Hindlimb muscle (tissue), 1 donor: ENCODE results near the gene OR2AT4. TPM values are rescaled to one million over a fixed set of nuclear protein-coding genes. Genes with fewer than 3 reads are reported as not detected.
"Not testable (repeated sequence)": the region's sequence is repeated elsewhere in the genome, so short reads cannot be mapped to it uniquely, and the experiment has no call there.

Experiments
- DNase-seq: peaks from one replicate; pipeline ENCODE4 v3.0.0-alpha.2; 2013
- polyA plus RNA-seq: library from polyadenylated mRNA; unstranded; fragments of 120-200 nt; gene quantifications from one replicate; pipeline ENCODE4 v1.2.1, GENCODE V29; 2013; ENCODE audit not compliant: insufficient read length

Gene OR2AT4
- polyA plus RNA-seq, 1 donor, result 0.06 TPM

GRCh38 chr11:75101424-75102128 lies 4.9 kb upstream of the OR2AT4 start:
- no peak for DNase-seq

GRCh38 chr11:75100314-75100713 lies 3.6 kb upstream of the OR2AT4 start:
- DNase-seq, result no peak

DNA sequence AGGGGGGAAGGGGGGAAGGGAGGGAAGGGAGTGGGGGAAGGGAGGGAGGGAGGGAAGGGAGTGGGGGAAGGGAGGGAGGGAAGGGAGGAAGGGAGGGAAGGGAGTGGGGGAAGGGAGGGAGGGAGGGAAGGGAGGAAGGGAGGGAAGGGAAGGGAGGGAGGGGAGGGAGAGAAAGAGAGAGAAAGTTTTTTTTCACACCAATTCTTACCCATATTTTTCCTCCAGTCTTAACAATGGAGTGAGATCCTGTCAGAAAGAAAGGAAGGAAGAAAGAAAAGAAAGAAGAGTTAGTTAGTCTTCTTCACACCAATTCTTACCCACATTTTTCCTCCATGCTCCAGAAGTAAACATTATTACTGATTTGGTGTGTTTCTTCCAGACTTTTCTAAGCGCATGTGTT lies 3.0 kb upstream of the OR2AT4 start:
- no peak for DNase-seq

DNA sequence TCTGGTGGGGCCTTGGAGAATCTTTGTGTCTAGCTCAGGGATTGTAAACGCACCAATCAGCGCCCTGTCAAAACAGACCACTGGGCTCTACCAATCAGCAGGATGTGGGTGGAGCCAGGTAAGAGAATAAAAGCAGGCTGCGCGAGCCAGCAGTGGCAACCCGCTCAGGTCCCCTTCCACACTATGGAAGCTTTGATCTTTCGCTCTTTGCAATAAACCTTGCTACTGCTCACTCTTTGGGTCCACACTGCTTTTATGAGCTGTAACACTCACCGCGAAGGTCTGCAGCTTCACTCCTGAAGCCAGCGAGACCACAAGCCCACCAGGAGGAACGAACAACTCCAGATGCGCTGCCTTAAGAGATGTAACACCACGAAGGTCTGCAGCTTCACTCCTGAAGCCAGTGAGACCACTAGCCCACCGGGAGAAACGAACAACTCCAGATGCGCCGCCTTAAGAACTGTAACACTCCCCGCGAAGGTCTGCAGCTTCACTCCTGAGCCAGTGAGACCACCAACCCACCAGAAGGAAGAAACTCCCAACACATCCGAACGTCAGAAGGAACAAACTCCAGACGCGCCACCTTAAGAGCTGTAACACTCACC lies 2.3 kb upstream of the OR2AT4 start:
- not testable (repeated sequence) for DNase-seq

- not testable (repeated sequence) for DNase-seq
These were observed 1.5 kb upstream of the OR2AT4 start for GRCh38 chr11:75098181-75098580.

DNA sequence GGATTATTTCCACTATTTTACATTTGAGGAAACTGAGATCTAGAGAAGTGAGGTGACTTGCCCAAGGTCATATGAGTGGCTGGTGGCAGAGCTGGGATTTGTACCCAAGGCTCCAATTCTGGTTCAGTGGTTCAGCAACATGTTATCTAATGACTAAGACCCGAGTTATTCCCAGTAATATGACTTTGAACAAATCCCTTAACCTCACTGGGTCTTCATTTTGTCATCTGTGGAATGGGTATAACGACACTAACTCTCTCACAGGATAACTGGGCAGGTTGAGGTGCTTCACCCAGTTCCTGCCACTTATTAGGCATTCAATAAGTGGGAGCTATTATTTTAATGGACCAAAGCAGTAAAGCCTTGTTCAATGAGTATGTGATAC lies 489 bp upstream of the OR2AT4 start:
- DNase-seq, result no peak

DNA sequence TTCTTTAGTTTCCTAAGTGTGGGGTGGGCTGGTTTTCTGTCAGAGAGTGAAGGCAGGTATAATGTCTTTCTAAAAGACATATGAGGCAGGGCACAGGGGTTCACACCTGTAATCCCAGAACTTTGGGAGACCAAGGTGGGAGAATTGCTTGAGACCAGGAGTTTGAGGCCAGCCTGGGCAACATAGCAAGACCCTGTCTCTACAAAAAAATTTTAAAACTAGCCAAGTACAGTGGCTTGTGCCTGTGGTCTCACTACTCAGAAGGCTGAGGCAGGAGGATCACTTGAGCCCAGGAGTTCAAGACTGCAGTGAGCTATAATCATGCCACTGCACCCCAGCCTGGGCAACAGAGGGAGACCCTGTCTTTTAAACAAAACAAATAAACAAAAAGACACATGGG lies 2.3 kb downstream of the OR2AT4 start:
- DNase-seq, result not testable (repeated sequence)

DNA sequence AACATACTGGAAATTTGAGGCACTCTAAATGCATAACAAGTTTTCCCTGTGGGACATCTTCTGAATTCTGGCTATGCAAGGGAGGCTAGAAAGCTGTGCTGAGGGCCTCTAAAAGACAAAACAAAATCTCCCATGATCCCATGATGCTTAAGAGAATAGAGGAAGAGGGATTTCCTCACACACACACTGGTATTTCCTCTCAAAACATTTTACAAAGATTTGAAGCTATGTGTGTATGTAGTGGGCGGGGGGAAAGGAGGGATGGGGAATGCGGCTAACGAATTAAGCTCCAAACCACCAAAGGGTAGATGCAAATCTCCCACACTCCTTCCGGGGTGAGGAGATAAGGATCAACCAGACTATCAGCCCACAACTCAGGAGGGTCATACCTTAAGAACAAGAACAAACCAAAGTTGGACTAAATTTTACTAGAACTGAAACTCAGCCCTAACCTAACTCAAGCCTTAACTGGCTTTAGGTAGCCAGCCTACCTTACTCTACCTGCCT lies 6.0 kb downstream of the OR2AT4 start:
- no peak for DNase-seq

- DNase-seq, result no peak
These were observed 9.1 kb downstream of the OR2AT4 start for GRCh38 chr11:75087319-75088305.

DNA sequence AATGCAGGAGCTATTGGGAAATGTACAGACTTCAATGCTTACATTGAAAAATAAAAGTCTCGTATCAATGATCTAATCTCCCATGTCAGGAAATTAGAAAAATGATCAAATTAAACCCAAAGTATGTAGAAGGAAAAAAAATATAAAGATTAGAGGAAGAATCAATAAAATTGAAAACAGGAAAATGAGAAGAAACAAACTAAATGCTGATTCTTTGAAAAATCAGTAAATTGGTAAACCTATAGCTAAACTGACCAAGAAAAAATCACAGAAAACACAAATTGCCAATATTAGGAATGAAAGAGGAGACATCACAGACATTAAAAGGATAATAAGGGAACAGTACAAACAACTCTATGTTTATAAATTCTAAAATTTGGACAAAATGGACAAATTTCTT lies 11.8 kb downstream of the OR2AT4 start:
- no peak for DNase-seq

GRCh38 chr11:75083217-75083605 lies 13.5 kb downstream of the OR2AT4 start:
- no peak for DNase-seq

- DNase-seq, result no peak
These were observed 14.0 kb downstream of the OR2AT4 start for GRCh38 chr11:75082601-75083216.

DNA sequence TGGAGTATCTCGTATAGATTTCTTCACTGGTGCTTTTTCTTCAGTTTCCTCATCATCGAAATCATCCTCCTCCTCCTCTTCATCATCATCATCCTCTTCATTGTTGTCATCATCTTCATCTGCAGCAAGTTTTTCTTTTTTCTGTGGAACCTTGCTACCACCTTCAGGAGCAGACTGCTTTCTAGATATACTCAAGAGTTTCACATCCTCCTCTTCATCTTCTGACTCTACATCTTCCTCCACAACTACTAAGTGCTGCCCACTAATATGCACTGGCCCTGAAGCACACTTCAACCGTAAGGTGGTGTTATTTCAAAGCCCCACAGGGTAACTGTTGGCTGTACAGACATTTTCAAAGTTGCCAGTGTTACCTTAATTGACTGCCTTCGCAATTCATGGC lies 17.1 kb downstream of the OR2AT4 start:
- DNase-seq, result no peak

GRCh38 chr11:75078233-75078632 lies 18.4 kb downstream of the OR2AT4 start:
- DNase-seq, result no peak

- DNase-seq, result no peak
These were observed 19.4 kb downstream of the OR2AT4 start for GRCh38 chr11:75077316-75077715.

DNA sequence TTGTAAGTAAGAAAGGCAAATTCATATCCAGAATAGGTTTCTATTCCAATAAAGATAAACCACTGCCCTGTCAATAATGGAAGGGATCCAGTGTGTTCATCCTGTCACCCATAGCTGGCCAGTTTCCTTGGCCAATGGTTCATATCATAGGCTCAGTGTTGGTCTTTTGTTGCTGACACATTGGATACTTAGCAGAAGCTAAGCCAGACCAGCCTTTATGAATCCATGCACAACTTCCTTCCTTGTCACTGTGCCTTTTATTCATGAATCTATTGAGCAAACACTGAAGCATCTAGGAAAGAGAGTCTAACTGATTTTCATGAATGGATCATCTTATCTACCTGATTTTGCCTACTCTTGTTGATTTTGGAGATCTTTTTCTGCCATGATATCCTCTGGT lies 20.0 kb downstream of the OR2AT4 start:
- DNase-seq, result no peak

DNA sequence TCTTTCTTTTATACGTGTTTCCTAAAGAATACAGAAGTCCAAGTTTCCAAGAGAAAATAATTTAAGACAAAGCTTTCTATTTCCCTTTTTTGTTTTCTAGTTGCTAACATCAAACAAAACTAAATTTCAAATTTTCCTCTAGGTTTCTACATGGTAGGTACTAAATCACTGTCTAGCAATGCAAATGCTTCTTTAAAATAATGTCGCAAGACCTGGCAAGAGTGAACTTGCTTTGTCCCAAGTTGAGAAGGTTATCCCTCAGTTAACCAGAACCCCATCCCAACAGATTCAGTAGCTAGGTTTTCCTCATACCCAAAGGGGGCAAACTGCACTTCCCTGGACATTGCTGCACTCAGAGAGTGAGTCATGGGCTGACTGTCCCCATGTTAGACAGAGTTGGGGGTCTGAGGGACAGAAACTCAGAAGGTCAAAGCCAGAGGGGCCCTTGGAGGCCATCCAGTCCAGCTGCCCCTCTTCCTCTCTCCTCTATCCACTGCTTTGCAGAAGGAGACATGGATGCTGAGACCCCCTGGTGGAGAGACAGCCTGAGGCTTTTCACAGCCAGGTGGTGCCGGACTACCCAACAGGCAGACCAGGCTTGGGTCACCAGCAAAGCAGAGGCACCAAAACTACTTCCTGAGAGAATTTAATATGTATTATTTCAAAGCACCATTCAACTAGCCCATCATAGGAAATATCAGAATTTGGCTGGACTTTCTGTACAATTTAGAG lies 23.1 kb downstream of the OR2AT4 start:
- no peak for DNase-seq

- no peak for DNase-seq
These were observed 24.1 kb downstream of the OR2AT4 start for GRCh38 chr11:75072582-75072981.

GRCh38 chr11:75069473-75069872 lies 27.2 kb downstream of the OR2AT4 start:
- DNase-seq, result no peak

DNA sequence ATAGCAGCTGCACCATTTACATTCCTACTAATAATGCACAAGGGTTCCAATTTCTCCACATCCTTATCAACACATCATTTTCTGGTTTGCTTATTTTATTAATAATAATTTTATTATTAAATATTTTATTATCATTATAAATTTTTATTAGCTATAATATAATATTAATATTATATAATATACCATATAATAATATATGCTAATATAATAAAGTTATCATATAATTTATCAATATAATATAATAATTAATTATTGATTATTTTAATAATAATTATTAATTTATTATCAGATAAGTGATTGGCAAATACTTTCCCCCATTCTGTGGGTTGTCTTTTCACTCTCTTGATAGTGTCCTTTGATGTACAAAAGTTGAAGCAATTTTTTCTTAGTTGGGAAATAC lies 27.7 kb downstream of the OR2AT4 start:
- DNase-seq, result no peak

- DNase-seq, result no peak
These were observed 28.1 kb downstream of the OR2AT4 start for GRCh38 chr11:75068559-75068958.

GRCh38 chr11:75066061-75066460 lies 30.6 kb downstream of the OR2AT4 start:
- DNase-seq, result no peak
